Measurements from ENCODE around the gene COL23A1. TPM values are rescaled to one million over a fixed set of nuclear protein-coding genes. Genes with fewer than 3 reads are reported as not detected.

Gene COL23A1
- total RNA-seq, 1 experiment from 2014 or later, result 15.0 TPM

GRCh38 chr5:178368716-178369300 lies 221.4 kb downstream of the COL23A1 start (continued):
- TF ChIP-seq E2F4 (CRISPR knock-in tag; IDR thresholded peaks at IDR 0.05; ENCODE audit: borderline replicate concordance, low read depth) (no peak), IRF2 (CRISPR knock-in tag; IDR thresholded peaks at IDR 0.05; ENCODE audit: borderline replicate concordance, low read depth) (no peak), ELF4 (CRISPR knock-in tag; IDR thresholded peaks at IDR 0.05; ENCODE audit: low read depth) (no peak), ESRRA (CRISPR knock-in tag; IDR thresholded peaks at IDR 0.05; ENCODE audit: borderline replicate concordance) (no peak)

- H3K4me1 Mint-ChIP-seq, result peaks cover 25% of the 10 kb centered on the region
- no peak overlapping the region for H3K27ac Mint-ChIP-seq
- no peak for ATAC-seq
- no peak for TF ChIP-seq ZSCAN18 (CRISPR knock-in tag; IDR thresholded peaks at IDR 0.05)
- no peak for TF ChIP-seq ERG (CRISPR knock-in tag; IDR thresholded peaks at IDR 0.05)
- TF ChIP-seq ZNF263 (CRISPR knock-in tag; IDR thresholded peaks at IDR 0.05; ENCODE audit: low read depth), result no peak
- TF ChIP-seq ETV6 (CRISPR knock-in tag; IDR thresholded peaks at IDR 0.05), result no peak
- TF ChIP-seq GABPB1 (CRISPR knock-in tag; IDR thresholded peaks at IDR 0.05), result no peak
- TF ChIP-seq NR3C1 (CRISPR knock-in tag; conservative IDR thresholded peaks at IDR 0.05; ENCODE audit: low read depth), result no peak
- no peak for TF ChIP-seq ATF1 (CRISPR knock-in tag; IDR thresholded peaks at IDR 0.05)
- TF ChIP-seq ZBTB21 (CRISPR knock-in tag; IDR thresholded peaks at IDR 0.05; ENCODE audit: borderline replicate concordance), result no peak
- TF ChIP-seq AR (CRISPR knock-in tag; IDR thresholded peaks at IDR 0.05), result no peak
- no peak for TF ChIP-seq GRHL2 (CRISPR knock-in tag; IDR thresholded peaks at IDR 0.05; ENCODE audit: insufficient replicate concordance, severe bottlenecking)
- no peak for TF ChIP-seq ATF2 (CRISPR knock-in tag; IDR thresholded peaks at IDR 0.05; ENCODE audit: borderline replicate concordance, low read depth)
- no peak for TF ChIP-seq ATF3 (CRISPR knock-in tag; conservative IDR thresholded peaks at IDR 0.05)
- no peak for TF ChIP-seq NR2C2 (CRISPR knock-in tag; IDR thresholded peaks at IDR 0.05)
- TF ChIP-seq TEAD4 (CRISPR knock-in tag; IDR thresholded peaks at IDR 0.05), result no peak
- no peak for TF ChIP-seq TCF7 (CRISPR knock-in tag; IDR thresholded peaks at IDR 0.05; ENCODE audit: low read depth)
- no peak for TF ChIP-seq IRF2 (CRISPR knock-in tag; IDR thresholded peaks at IDR 0.05; ENCODE audit: borderline replicate concordance, low read depth)
- TF ChIP-seq FOXK1 (CRISPR knock-in tag; IDR thresholded peaks at IDR 0.05), result no peak
- no peak for TF ChIP-seq E2F5 (CRISPR knock-in tag; IDR thresholded peaks at IDR 0.05)
- no peak for TF ChIP-seq ZNF219 (CRISPR knock-in tag; IDR thresholded peaks at IDR 0.05; ENCODE audit: borderline replicate concordance)
- H3K27me3 Mint-ChIP-seq (ENCODE audit: low read depth), result no peaks in the 10 kb centered on the region; the same call in 1 of the 2 replicates
- peaks cover 17% of the 10 kb centered on the region for H3K36me3 Mint-ChIP-seq
- no peak for DNase-seq (ENCODE audit: low spot score)
- CTCF ChIA-PET, result no interaction called here
- peaks cover 15% of the 10 kb centered on the region for H3K9me3 Mint-ChIP-seq
- no peak overlapping the region for H3K4me3 Mint-ChIP-seq
- POLR2A ChIA-PET, result no interaction called here
These were observed 221.9 kb downstream of the COL23A1 start for GRCh38 chr5:178368274-178368673.
